ENCODE results near the gene C3orf62. TPM values are rescaled to one million over a fixed set of nuclear protein-coding genes. Genes with fewer than 3 reads are reported as not detected.
A peak's percentile ranks its signal among the peaks of the same experiment; 100 is the strongest.
"Not testable (repeated sequence)": the region's sequence is repeated elsewhere in the genome, so short reads cannot be mapped to it uniquely, and the experiment has no call there.

C3orf62 gene
- total RNA-seq, 1 donor from 2014 or later: 10.0 TPM

DNA sequence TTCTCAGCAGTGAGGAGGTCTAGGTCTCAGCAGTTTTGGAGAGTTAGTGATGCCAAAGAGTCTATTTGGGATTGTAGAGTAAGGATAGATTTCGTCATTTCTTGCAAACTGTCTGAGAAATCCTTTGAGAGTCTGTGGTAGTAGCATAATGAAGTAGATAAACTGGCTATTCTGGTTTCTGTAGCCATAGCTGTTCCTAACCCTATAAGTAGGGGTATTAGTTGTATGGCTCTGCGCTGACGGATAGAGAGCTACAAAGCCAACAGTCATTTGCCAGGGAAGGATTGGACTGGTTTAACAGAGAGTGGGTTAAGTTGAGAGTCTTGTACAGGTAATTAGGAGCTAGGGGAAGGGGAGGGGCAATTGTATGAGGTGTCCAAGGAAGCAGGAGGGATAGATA, 55.0 kb downstream of the C3orf62 start:
- Histone ChIP-seq H3K4me1 (peaks cover 16% of the 10 kb centered on the region), H3K27ac (no peak overlapping the region), H3K4me3 (no peak overlapping the region), H3K9me3 (no peaks in the 10 kb centered on the region), H3K27me3 (ENCODE audit: low read depth) (no peaks in the 10 kb centered on the region), H3K36me3 (no peaks in the 10 kb centered on the region)
- DNase-seq (no peak), ATAC-seq (peak in 1 of 2 donors; percentile 43)
- intact Hi-C loops (cut with DNase I): no loop called here
- TF ChIP-seq, protein P1, sequence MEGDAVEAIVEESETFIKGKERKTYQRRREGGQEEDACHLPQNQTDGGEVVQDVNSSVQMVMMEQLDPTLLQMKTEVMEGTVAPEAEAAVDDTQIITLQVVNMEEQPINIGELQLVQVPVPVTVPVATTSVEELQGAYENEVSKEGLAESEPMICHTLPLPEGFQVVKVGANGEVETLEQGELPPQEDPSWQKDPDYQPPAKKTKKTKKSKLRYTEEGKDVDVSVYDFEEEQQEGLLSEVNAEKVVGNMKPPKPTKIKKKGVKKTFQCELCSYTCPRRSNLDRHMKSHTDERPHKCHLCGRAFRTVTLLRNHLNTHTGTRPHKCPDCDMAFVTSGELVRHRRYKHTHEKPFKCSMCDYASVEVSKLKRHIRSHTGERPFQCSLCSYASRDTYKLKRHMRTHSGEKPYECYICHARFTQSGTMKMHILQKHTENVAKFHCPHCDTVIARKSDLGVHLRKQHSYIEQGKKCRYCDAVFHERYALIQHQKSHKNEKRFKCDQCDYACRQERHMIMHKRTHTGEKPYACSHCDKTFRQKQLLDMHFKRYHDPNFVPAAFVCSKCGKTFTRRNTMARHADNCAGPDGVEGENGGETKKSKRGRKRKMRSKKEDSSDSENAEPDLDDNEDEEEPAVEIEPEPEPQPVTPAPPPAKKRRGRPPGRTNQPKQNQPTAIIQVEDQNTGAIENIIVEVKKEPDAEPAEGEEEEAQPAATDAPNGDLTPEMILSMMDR (IDR thresholded peaks at IDR 0.05): no peak

DNA sequence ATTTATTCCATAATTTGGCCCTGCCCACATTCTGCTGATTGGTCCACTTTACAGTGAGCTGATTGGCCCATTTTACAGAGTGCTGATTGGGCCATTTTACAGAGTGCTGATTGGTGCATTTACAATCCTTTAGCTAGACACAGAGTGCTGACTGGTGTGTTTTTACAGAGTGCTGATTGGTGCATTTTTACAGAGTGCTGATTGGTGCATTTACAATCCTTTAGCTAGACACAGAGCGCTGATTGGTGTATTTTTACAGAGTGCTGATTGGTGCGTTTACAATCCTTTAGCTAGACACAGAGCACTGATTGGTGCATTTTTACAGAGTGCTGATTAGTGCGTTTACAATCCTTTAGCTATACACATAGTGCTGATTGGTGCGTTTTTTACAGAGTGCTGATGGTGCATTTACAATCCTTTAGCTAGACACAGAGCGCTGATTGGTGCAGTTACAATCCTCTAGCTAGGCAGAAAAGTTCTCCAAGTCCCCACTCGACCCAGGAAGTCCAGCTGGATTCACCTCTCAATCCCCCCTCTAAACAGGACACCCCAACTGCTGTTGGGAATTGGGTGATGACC, 56.0 kb downstream of the C3orf62 start:
- H3K9me3 ChIP-seq; H3K36me3 ChIP-seq; ATAC-seq; H3K27ac ChIP-seq; H3K27me3 ChIP-seq (ENCODE audit: low read depth); H3K4me3 ChIP-seq; intact Hi-C loops (cut with DNase I); DNase-seq: not testable (repeated sequence)
- H3K4me1 ChIP-seq: peaks cover 16% of the 10 kb centered on the region

DNA sequence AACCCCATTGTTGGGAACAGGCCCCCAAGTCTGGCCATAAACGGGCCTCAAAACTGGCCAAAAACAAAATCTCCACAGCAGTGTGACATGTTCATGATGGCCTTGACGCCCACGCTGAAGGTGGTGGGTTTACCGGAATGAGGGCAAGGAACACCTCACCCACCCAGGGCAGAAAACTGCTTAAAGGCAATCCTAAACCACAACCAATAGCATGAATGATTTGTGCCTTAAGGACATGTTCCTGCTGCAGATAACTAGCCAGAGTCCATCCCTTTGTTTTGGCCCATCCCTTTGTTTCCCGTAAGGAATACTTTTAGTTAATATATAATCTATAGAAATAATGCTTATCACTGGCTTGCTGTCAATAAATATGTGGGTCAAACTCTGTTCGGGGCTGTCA, 57.9 kb downstream of the C3orf62 start:
- TF ChIP-seq, protein P1 (IDR thresholded peaks at IDR 0.05): no peak
- ATAC-seq (no peak), DNase-seq (no peak)
- Histone ChIP-seq H3K27me3 (ENCODE audit: low read depth) (no peaks in the 10 kb centered on the region), H3K9me3 (no peaks in the 10 kb centered on the region), H3K4me3 (no peak overlapping the region), H3K27ac (peak overlapping the region; percentile 61), H3K36me3 (no peaks in the 10 kb centered on the region), H3K4me1 (peaks cover 16% of the 10 kb centered on the region)
- intact Hi-C loops (cut with DNase I): no loop called here

Small RNA genes within 50 kb of the gene (microRNA-seq; reads per million reads assigned to microRNA genes)
- not detected for gene MIR4271 (ENCODE audit: borderline number of aligned reads)

Other genes with a start within 250 kb of the C3orf62 start
- 112 TPM for gene IMPDH2, start 247.8 kb downstream of the C3orf62 start, total RNA-seq
- 85.4 TPM for gene QRICH1, start 183.2 kb downstream of the C3orf62 start, total RNA-seq
- gene QARS1, start 172.5 kb downstream of the C3orf62 start, total RNA-seq: 198 TPM
- 60.4 TPM for gene USP19, start 156.4 kb downstream of the C3orf62 start, total RNA-seq
- gene LAMB2, start 144.2 kb downstream of the C3orf62 start, total RNA-seq: 410 TPM
- 23.4 TPM for gene CCDC71, start 110.9 kb downstream of the C3orf62 start, total RNA-seq
- gene KLHDC8B, start 105.6 kb downstream of the C3orf62 start, total RNA-seq: 34.8 TPM
- 71.3 TPM for gene USP4, start 62.8 kb upstream of the C3orf62 start, total RNA-seq
- 450 TPM for gene GPX1, start 81.1 kb upstream of the C3orf62 start, total RNA-seq
- 601 TPM for gene RHOA, start 134.7 kb upstream of the C3orf62 start, total RNA-seq
- 38.8 TPM for gene TCTA, start 135.2 kb upstream of the C3orf62 start, total RNA-seq
- gene AMT, start 145.2 kb upstream of the C3orf62 start, total RNA-seq: 8.4 TPM
- gene NICN1, start 152.1 kb upstream of the C3orf62 start, total RNA-seq: 22.1 TPM
- 71.5 TPM for gene DAG1, start 193.0 kb upstream of the C3orf62 start, total RNA-seq